Epithelial cell of esophagus (primary cell): ENCODE data around the gene DCAF5.

Experiments used
- DNase-seq: peaks from one replicate; pipeline ENCODE4 v3.0.0; 2010; ENCODE audit warnings: low read depth
- H3K4me3 ChIP-seq: 2 replicates; pipeline ENCODE4 v1.5.1; 2011; ENCODE audit warnings: mild to moderate bottlenecking, low read length, control low read depth
- CTCF ChIP-seq: IDR thresholded peaks from 2 replicates; pipeline ENCODE4 v1.5.1; 2011; ENCODE audit warnings: low read depth, mild to moderate bottlenecking, low read length, control low read depth, inconsistent platforms; ENCODE audit not compliant: insufficient read depth; ENCODE audit errors: missing control alignments

DCAF5 gene

GRCh38 chr14:69043596-69044260, 109.2 kb downstream of the DCAF5 start:
- no peak for TF ChIP-seq CTCF
- H3K4me3 ChIP-seq = no peak overlapping the region
- DNase-seq = peak; percentile 36

- no peak for DNase-seq
- no peak for TF ChIP-seq CTCF
- no peak overlapping the region for H3K4me3 ChIP-seq
Observed at GRCh38 chr14:69042787-69043444, 110.0 kb downstream of the DCAF5 start.

- no peak for DNase-seq
- TF ChIP-seq CTCF = no peak
- no peak overlapping the region for H3K4me3 ChIP-seq
Observed at GRCh38 chr14:69042299-69042698, 110.6 kb downstream of the DCAF5 start.

- TF ChIP-seq CTCF = no peak
- DNase-seq = no peak
- H3K4me3 ChIP-seq = no peak overlapping the region
Observed at GRCh38 chr14:69041783-69042182, 111.1 kb downstream of the DCAF5 start.

- no peak overlapping the region for H3K4me3 ChIP-seq
- no peak for DNase-seq
- TF ChIP-seq CTCF = no peak
Observed at GRCh38 chr14:69040353-69040752, 112.6 kb downstream of the DCAF5 start.

- DNase-seq = peak; percentile 84
- H3K4me3 ChIP-seq = no peak overlapping the region
- TF ChIP-seq CTCF = no peak
Observed at GRCh38 chr14:69039288-69039628, 113.7 kb downstream of the DCAF5 start.
